Stimulated activated CD4-positive, alpha-beta T cell treated with anti-CD3 and anti-CD28 coated beads, Interleukin-15, amount 100 ng/mL, for 48 hours (primary cell): Measurements from ENCODE around the gene MAMSTR.
"Not testable (repeated sequence)": the region's sequence is repeated elsewhere in the genome, so short reads cannot be mapped to it uniquely, and the experiment has no call there.

ENCODE experiments used
- DNase-seq, 2 donors: peaks; one replicate each; pipeline ENCODE4 v3.0.0-alpha.2; 2020; ENCODE audit warnings: low read depth in 2 of 2

MAMSTR gene

DNA sequence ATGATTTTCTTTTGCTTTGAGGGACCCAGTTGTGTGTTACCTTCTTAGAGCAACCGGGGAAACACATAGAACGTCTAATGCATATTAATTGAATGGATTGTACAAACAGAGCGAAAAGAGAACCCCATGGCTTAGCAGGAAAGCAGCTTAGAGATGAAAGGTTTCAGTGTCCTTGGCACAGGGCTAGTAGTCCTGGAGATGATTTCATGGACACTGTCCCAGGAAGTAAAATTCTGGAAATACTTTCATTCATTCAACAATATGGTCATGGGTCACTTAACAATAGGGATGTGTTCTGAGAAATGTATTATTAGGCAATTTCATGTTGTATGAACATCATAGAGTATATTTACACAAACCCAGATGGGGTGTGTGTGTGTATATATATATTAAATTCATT lies 33.4 kb downstream of the MAMSTR start:
- DNase-seq = no peak

- DNase-seq = no peak
Observed at GRCh38 chr19:48685583-48685982, 33.9 kb downstream of the MAMSTR start.

DNA sequence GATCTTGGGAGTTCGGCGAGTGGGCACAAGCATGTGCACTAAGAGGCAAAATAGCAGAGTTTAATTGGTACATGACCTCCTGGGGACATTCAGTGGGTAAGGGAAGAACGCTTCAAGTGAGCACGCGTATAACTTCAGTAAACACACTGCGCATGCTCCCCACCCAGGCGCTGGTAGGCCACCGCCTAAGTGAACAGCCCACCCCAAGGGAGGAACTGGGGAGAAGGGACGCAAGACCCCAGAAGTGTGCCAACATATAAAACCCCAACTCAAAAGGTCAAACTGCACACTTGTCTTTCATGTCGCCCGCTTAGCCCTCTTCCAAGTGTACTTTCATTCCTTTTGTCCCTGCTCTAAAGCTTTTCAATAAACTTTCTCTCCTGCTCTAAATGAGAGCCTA lies 36.2 kb downstream of the MAMSTR start:
- DNase-seq = no peak

GRCh38 chr19:48681127-48681470 lies 38.4 kb downstream of the MAMSTR start:
- DNase-seq = no peak

- DNase-seq = no peak
Observed at GRCh38 chr19:48680436-48681126, 38.9 kb downstream of the MAMSTR start.

DNA sequence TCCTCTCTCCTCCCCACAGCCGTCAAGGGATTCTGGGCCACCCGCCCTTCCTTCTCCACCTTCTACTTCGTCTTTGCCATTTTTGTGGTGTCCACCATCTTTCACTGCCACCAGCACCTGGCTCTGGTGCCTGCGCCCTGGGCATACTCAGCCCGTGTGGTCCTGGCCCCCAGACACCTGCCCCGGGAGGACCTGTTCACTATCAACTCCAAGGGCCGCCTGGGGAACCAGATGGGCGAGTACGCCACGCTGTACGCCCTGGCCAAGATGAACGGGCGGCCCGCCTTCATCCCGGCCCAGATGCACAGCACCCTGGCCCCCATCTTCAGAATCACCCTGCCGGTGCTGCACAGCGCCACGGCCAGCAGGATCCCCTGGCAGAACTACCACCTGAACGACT lies 39.5 kb downstream of the MAMSTR start:
- DNase-seq = not testable (repeated sequence)

GRCh38 chr19:48678201-48678600 lies 41.3 kb downstream of the MAMSTR start:
- no peak for DNase-seq

DNA sequence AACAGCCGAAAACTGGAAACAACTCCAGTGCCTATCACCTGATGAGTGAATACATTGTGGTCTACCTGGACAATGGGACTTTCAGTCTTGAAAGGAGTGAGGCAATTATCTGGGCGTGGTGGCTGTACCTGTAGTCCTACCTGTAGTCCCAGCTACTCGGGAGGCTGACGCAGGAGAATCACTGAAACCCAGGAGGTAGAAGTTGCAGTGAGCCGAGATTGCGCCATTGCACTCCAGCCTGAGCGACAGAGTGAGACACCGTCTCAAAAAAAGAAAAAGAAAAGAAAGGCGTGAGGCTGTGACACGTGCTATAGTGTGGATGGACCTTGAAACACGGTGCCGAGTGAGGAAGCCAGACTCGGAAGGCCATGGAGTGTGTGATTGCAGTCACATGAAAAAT lies 42.6 kb downstream of the MAMSTR start:
- no peak for DNase-seq

DNA sequence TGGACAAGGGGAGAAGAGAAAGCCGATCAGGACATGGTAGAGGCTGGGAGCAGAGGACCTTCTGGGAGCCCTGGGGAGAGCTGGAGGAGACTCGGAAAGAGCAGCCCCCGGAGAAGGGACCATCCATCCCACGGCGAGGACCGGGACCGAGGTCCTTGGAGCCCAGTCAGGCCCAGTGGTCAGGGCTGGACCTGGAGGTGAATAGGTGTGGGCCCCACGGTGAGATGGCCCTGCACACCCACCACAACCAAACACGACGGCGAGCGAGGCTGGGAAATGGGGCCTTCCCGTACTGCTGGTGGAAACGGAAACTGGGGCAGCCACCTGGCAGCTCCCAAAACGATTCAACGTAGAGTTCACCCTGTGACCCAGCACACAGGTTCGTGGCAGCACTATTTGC lies 43.0 kb downstream of the MAMSTR start:
- no peak for DNase-seq

GRCh38 chr19:48674921-48675824 lies 44.4 kb downstream of the MAMSTR start:
- peak; percentile 60 to 69 for DNase-seq

DNA sequence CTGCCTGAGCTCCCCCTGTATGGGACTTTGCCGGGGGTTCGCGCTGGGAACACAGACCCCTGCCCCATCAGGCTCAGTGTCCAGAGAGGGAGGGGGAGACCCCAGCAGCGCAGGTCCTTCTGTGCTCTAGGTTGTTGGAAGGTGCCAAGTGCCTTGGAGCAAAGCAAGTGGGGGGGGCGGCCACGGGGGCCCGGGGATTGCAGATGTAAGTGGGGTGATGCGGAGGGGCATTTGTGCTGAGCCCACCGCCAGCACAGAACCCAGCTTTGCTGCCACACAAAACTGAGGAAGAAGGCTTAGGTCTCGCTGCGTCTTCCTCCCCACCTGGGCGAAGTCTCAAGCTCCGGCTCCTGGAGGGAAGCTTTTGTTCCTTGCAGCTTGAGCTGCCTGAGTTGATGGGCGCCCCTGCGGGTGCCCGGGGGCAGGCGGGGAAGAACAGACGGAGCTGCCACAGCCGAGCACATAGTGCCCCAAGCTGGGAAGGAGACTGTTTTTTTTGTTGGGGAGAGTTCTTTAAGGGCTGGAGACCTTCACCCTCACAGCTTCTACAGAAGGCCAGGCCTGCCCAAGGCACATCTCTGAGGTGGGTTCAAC lies 45.2 kb downstream of the MAMSTR start:
- DNase-seq = no peak

DNA sequence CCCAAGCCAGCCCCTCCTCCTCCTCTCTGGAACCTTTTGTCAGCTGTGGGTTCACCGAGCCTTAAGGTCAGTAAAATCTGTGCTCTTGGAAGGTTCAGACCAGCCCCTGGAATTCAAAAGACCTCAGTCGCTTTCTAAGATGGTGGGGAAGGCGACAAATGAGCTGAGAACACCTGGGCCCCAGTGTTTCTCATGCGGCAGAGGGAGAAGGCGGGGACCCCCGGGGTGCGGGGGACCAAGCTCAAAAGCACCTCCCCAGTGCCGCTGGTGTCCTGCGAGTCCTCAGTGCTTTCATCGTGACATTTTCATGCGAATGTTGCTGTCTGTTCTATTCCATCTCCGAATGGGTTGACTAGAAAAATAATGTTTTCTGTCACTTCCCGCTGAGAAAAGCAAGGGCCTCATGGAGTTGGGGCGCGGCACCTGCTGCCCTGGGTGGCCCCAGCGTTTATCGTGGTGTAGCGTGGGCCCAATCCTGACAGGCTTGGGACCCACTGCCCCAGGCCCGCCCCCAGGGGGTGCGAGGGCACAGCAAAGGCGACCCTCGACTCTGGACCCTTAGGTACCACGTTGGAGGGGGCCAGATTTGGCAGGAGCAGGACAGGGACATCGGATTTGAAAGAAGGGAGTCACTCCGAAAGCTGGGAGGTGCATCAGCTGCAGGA lies 46.0 kb downstream of the MAMSTR start:
- DNase-seq = no peak

DNA sequence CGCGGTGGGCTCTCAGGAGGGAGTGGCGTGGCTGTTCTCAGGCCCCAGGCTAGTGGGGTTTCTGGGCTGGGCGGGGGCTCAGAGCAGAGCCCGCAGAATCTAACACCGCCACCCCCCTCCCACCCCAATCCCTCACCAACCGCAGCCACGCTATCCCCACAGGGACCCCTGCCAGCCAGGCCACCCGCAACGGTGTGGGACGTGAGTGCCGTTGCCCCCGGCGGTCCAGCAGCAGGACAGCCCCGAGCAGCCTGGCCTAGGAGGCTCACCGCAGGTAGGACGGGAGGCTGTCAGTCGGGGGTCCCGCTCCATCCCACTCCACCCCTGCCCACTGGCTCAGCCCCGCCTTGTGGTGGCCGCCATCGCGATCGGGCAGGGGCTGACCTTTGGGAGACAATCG lies 46.5 kb downstream of the MAMSTR start, which contains the start of gene NTN5:
Gene NTN5 (minus strand): TSS at position 24 of the 400 bp plus-strand sequence. CDS start 2,031 bp downstream, outside the sequence.
- DNase-seq = no peak

GRCh38 chr19:48671446-48671995 lies 48.0 kb downstream of the MAMSTR start:
- no peak for DNase-seq

DNA sequence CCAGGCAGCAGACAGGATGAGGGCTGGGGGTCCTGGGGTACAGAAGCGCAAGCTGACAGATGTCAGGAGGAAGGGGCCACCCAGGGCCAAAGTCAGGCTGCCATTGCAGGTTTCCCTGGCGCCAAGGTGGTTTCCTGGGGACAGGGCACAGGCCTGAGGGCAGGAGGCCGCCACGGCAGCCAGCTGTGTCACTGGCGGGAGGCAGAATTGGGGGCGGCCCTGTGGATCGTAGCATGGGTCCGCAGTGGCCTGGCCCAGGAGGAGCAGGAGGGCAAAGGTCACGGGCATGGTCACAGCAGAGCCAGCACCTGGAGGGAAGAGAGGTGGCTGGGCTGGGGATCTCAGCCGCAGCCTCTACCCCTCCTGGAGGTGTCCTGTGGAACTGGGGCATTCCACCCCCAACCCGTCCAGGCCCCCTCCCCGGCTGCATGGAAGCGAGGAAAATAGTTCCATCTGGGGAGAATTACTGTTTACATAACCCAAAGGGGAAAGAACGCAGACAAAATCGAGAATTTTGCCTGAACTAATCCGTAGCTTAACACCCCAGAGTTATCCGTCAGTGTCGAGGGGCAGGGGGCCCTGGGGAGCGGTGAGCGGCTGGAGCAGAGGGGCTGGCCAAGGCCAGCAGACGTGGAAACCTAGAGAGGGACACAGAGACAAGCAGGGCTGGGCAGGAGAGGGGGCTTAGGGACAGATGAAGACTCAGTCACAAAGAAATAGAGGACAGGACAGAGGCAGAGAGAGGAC lies 48.7 kb downstream of the MAMSTR start:
- no peak for DNase-seq

DNA sequence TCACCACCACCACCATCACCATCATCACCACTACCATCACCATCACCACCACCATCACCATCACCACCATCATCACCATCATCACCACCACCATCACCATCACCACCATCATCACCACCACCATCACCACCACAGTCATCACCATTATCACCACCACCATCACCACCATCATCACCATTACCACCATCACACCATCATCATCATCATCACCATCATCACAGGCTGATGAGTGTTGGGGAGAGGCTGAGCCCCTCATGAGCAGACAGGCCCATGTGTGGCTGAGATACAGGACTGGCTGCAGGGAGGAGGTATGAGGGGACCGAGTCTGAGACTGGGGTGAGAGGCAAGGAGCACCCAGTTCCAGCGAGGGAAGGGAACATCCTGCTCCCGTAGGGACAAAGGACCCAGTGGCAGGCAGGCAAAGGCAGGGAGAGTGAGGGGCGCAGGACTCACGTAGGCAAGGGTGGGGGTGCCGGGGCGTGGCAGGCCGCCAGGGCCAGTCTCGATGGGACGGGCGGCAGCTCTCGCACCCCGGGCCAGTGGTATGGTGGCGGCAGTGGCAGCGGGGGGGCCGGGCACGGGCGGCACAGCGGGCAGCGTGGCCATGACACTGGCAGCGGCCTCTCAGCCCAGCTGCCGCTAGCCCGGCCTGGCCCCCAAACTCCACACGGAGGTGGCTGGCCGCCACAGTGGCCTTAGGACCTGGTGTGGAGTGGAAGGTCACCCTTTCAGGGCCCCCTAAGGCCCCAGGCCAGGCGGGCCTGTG lies 49.4 kb downstream of the MAMSTR start:
- no peak for DNase-seq

DNA sequence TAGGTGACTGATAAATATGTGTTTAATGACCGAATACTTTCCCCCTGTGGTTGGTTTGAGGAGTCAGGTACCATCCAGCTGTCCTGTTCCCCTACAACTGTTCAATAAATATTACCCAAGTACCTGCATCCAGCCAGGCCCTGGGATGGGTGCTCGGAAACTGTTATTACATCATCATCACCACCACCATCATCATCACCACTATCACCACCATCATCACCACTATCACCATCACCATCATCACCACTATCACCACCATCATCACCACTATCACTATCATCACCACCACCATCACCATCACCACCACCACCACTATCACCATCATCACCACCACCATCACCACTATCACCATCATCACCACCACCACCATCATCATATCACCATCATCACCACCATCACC lies 50.8 kb downstream of the MAMSTR start:
- DNase-seq = no peak

DNA sequence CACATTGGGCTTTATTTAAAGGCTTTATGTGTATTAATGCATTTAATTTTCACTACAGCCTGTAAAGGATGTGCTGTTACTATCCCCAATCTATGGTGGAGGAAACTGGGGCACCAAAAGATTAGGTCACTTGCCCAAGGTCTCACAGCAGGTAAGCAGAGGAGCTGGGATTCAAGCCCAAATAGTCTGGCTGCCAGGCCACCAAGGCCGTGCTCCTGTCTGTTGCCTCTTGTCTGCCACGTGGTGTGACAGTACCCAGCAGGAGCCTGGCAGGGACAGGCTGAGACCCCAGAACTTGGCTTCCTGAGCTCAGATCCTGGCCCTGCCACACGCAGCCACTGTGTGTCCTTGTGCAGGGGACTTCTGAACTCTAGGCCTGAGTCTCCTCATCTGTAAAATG lies 51.2 kb downstream of the MAMSTR start:
- DNase-seq = no peak

DNA sequence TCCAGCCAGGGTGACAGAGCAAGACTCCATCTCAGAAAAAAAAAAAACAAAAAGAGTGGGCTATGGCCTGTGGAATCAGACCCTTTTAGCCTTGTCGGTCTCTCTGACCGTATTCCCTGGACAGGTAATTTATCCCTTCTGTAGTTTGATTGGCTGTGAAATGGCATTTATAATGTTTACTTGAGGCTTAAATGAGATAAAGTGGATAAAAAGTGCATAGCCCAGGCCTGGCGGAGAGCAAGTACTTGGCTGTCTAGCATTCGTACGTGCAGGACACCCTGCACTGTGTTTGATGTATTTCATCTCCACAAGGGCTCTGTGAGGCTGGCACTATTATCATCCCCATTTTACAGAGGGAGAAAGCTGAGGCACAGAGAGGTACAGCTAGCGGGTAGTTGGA lies 53.7 kb downstream of the MAMSTR start:
- DNase-seq = no peak

DNA sequence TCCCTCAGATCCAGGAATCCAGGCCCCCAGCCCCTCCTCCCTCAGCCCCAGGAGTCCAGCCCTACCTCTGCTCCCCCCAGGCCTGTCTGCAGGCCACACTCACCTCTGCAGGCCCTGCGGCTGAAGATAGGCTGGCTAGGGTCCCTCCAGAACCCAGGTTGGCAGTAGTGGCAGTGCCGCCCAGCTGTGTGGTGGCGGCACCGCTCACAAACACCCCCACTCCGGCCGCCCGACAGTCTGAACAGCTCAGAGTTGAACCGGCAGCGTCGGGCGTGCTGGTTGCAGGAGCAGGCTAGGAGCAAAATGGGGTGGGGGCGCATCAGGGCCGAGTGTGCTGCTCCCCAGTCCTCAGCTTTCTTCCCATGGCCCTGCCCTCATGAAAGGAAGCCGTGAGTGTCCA lies 55.0 kb downstream of the MAMSTR start:
- no peak for DNase-seq
